K562 (cell line): Measurements from ENCODE around the gene TENM4. TPM values are rescaled to one million over a fixed set of nuclear protein-coding genes. Genes with fewer than 3 reads are reported as not detected.

Source experiments
- ATAC-seq: fragments of 200-7000 bp; cut with Tn5 transposase; 3 replicates; pipeline ENCODE4 v1.9.1; 2020; ENCODE audit warnings: moderate library complexity
- BruUV-seq: library from RNA; stranded (reverse); fragments of 400-500 nt; replicated peaks from 2 replicates; lab custom pipeline; 2021; lab: Mats Ljungman, UMichigan
- CTCF ChIA-PET: fragments of 300-600 bp; formaldehyde crosslinking; extraction: SDS; loops from one replicate; lab custom pipeline; 2021; ENCODE audit warnings: low intra/inter-chr PET ratio; lab: Yijun Ruan, JAX
- POLR2A ChIA-PET: fragments of 300-600, 350-650 bp; sonication (Branson Sonifier 250); formaldehyde crosslinking; extraction: SDS; loops from one replicate; lab custom pipeline; 2021; ENCODE audit warnings: antibody characterized with exemption, inconsistent platforms; lab: Yijun Ruan, JAX
- DNase-seq, 4 experiments: peaks; one replicate each; pipeline versions ENCODE4 v3.0.0 to v3.0.0-alpha.2; 2011 to 2018; ENCODE audit warnings: low spot score in 3 of 4, mixed read lengths in 3 of 4; ENCODE audit errors: extremely low read depth in 1 of 4
- FAIRE-seq: peaks from 2 replicates; lab custom pipeline; 2011; peaks lifted over from hg19 to GRCh38; lab: Jason Lieb, UNC
- H2AFZ ChIP-seq: 2 replicates; pipeline ENCODE4 v1.6.0; 2011; ENCODE audit warnings: low read depth, low read length, control low read depth, inconsistent platforms
- H3K27ac ChIP-seq: fragments of 200-600 bp; 3 replicates; pipeline ENCODE4 v1.8.0; 2011; ENCODE audit warnings: low read depth, mild to moderate bottlenecking, control low read depth, inconsistent platforms, low read length, moderate library complexity, mixed read lengths; ENCODE audit errors: extremely low read depth
- H3K27me3 ChIP-seq, 2 experiments: fragments of 300-600 bp in 1 of 2; 2 replicates in 1 of 2; 3 replicates in 1 of 2; pipeline versions ENCODE4 v1.6.0 to v1.8.0; 2011; ENCODE audit warnings: inconsistent platforms in 2 of 2, low read length in 2 of 2, mild to moderate bottlenecking in 1 of 2, mixed read lengths in 1 of 2, moderate library complexity in 1 of 2; ENCODE audit not compliant: control insufficient read depth in 2 of 2, insufficient read depth in 2 of 2
- H3K36me3 ChIP-seq: fragments of 300-600 bp; 3 replicates; pipeline ENCODE4 v1.8.0; 2011; ENCODE audit warnings: mild to moderate bottlenecking, low read length, inconsistent platforms; ENCODE audit not compliant: control insufficient read depth, insufficient read depth
- H3K4me1 ChIP-seq, 2 experiments: fragments of 200-600 bp in 1 of 2; replicated peaks in 1 of 2; 2 replicates in 1 of 2; 3 replicates in 1 of 2; pipeline versions ENCODE4 v1.5.1 to v1.8.0; 2011; ENCODE audit warnings: inconsistent platforms in 2 of 2, low read length in 2 of 2, mild to moderate bottlenecking in 1 of 2, mixed read lengths in 1 of 2, moderate library complexity in 1 of 2; ENCODE audit not compliant: control insufficient read depth in 2 of 2, insufficient read depth in 2 of 2
- H3K4me2 ChIP-seq: 2 replicates; pipeline ENCODE4 v1.6.1; 2011; ENCODE audit warnings: low read length, control low read depth, inconsistent platforms, mixed read lengths; ENCODE audit not compliant: insufficient read depth
- H3K4me3 ChIP-seq: fragments of 200-600 bp; sonication (generic), shearing (Covaris generic); 2 replicates; pipeline ENCODE4 v1.5.1; 2016; ENCODE audit warnings: control low read depth, inconsistent platforms
- H3K79me2 ChIP-seq: fragments of 200-600 bp; 3 replicates; pipeline ENCODE4 v1.8.0; 2011; ENCODE audit warnings: low read length, inconsistent platforms; ENCODE audit not compliant: control insufficient read depth, insufficient read depth
- H3K9ac ChIP-seq, 2 experiments: 2 replicates each; pipeline versions ENCODE4 v1.6.0 to v1.6.1; 2011; ENCODE audit warnings: low read depth in 2 of 2, low read length in 2 of 2, control low read depth in 1 of 2, inconsistent platforms in 1 of 2, mild to moderate bottlenecking in 1 of 2, mixed read lengths in 1 of 2; ENCODE audit not compliant: insufficient read depth in 1 of 2
- H3K9me1 ChIP-seq: one replicate; pipeline ENCODE4 v1.6.0; 2011; ENCODE audit warnings: inconsistent platforms, mild to moderate bottlenecking, low read length, moderate library complexity; ENCODE audit not compliant: control insufficient read depth, insufficient read depth
- H3K9me3 ChIP-seq: replicated peaks from 2 replicates; pipeline ENCODE4 v1.5.1; 2011; ENCODE audit warnings: low read depth, low read length, inconsistent platforms; ENCODE audit not compliant: control insufficient read depth, insufficient read depth
- H4K20me1 ChIP-seq: replicated peaks from 2 replicates; pipeline ENCODE4 v1.6.1; 2011; ENCODE audit warnings: low read length, inconsistent platforms, mixed read lengths; ENCODE audit not compliant: control insufficient read depth, insufficient read depth
- CREB3L1 ChIP-seq: fragments of 450-650 bp; IDR thresholded peaks from 2 replicates; pipeline ENCODE4 v1.6.1; 2014; ENCODE audit warnings: low read depth, mild to moderate bottlenecking, moderate library complexity, borderline replicate concordance
- ELF4 ChIP-seq: fragments of 450-650 bp; formaldehyde crosslinking; IDR thresholded peaks from 2 replicates; pipeline ENCODE4 v1.4.0; 2022; ENCODE audit warnings: missing genetic modification characterization
- MCM2 ChIP-seq: fragments of 450-650 bp; IDR thresholded peaks from 2 replicates; pipeline ENCODE4 v1.6.1; 2017; ENCODE audit warnings: low read depth, mild to moderate bottlenecking
- POLR2H ChIP-seq: IDR thresholded peaks from 2 replicates; pipeline ENCODE4 v1.6.1; 2016; ENCODE audit warnings: missing genetic modification characterization, low read depth, mild to moderate bottlenecking, control low read depth, missing compliant biosample characterization, moderate library complexity
- WGBS: fragments of 100-300 bp; shearing (Covaris generic); methylation state at CpG from one replicate; pipeline ENCODE4 v1.1.6; 2016; ENCODE audit warnings: low coverage, mixed read lengths; ENCODE audit not compliant: insufficient coverage; ENCODE audit errors: missing lambda C conversion rate; 5-methylcytosine and 5-hydroxymethylcytosine counted together
- in situ Hi-C: fragments of 300-500 bp; cut with MboI; formaldehyde crosslinking; loops from 4 replicates; pipeline ENCODE4 v1.15.0; 2018; ENCODE audit warnings: inconsistent platforms, mixed read lengths
- intact Hi-C: fragments of 100-400 bp; cut with micrococcal nuclease; formaldehyde crosslinking; loops from 2 replicates; pipeline ENCODE4 v1.14.2; 2022
- polyA plus RNA-seq, 8 experiments: library from polyadenylated mRNA; depleted of rRNA in 4 of 8; stranded (reverse) in 5 of 8; unstranded in 3 of 8; fragments of >200 nt; fragmentation: Nextera tagmentation in 2 of 8; fragmentation: Illumina TruSeq in 1 of 8; extraction: Ambion mirVana in 2 of 8; extraction: Trizol in 1 of 8; gene quantifications; 2 replicates each; pipeline versions ENCODE4 v1.2.1 to v1.2.3, GENCODE V29; 2011 to 2014; ENCODE audit warnings: inconsistent platforms in 1 of 8, missing spikeins in 1 of 8
- total RNA-seq, 7 experiments: library from RNA; depleted of rRNA in 6 of 7; stranded (reverse); fragments of >200 nt in 6 of 7; fragmentation: Illumina TruSeq in 2 of 7; extraction: Trizol in 2 of 7; gene quantifications; 2 replicates each; pipeline versions ENCODE4 v1.2.1 to v1.2.3, GENCODE V29; 2011 to 2021; ENCODE audit warnings: low replicate concordance in 1 of 7
- TF ChIP-seq, protein P1 (sequence below): fragments of 450-650 bp; IDR thresholded peaks from 2 replicates; pipeline ENCODE4 v1.6.1; 2017; ENCODE audit warnings: antibody characterized with exemption, mild to moderate bottlenecking

The TENM4 gene
- total and polyA plus RNA-seq, 9 of the 15 experiments (the other 6 are each of a cell fraction or from before 2014, with no cell fraction given): 0.16 TPM; not detected in 8

DNA sequence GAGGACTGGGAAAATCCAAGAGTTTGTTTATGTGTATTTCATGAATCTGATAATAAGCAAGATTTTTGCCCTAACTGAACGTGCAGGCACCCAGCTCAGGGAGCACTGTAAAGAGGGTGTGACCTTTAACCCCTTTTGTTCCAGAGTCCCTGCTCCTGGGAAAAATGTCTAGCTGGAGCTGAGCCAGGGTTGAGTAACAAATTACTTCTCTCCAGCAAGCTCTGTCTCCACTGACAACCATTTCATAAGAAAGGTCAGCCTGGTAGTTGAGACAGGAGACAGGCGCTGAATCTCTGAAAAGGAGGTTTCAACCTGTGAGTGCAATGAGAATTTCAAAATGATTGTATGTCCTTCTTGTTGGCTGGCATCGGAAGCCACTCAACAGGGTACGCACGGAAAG, 709.8 kb downstream of the TENM4 start:
- Histone ChIP-seq H3K9ac (no peak overlapping the region), H2AFZ (no peak overlapping the region), H3K4me3 (no peak overlapping the region), H3K36me3 (no peaks in the 10 kb centered on the region), H3K9me3 (no peaks in the 10 kb centered on the region)
- intact Hi-C loops: no loop called here
- CTCF ChIA-PET: no interaction called here
- no TSS peak for BruUV-seq
- TF ChIP-seq ELF4 (CRISPR knock-in tag): no peak
- TF ChIP-seq, all 486 proteins: peak for 0
- H3K27me3 ChIP-seq: peaks cover 0 to 19% of the 10 kb centered on the region in 2 experiments; a peak in 1 of 5 replicates
- in situ Hi-C loops: no loop called here
- FAIRE-seq: no peak
- no peak overlapping the region for H3K27ac ChIP-seq
- 0% methylated on average over 5 of the region's 5 CpGs for WGBS
- POLR2A ChIA-PET: interaction anchor here (1.1 kb wide), 1 partner anchor 13 kb away, joined by 4 read pairs; no protein-coding TSS in a partner anchor
- no peak for DNase-seq
- H3K79me2 ChIP-seq: no peaks in the 10 kb centered on the region
- H3K9me1 ChIP-seq: no peaks in the 10 kb centered on the region
- H3K4me2 ChIP-seq: no peak overlapping the region
- no peaks in the 10 kb centered on the region for H3K4me1 ChIP-seq
- no peak for ATAC-seq
- H4K20me1 ChIP-seq: no peaks in the 10 kb centered on the region; the same call in 1 of the 2 replicates

DNA sequence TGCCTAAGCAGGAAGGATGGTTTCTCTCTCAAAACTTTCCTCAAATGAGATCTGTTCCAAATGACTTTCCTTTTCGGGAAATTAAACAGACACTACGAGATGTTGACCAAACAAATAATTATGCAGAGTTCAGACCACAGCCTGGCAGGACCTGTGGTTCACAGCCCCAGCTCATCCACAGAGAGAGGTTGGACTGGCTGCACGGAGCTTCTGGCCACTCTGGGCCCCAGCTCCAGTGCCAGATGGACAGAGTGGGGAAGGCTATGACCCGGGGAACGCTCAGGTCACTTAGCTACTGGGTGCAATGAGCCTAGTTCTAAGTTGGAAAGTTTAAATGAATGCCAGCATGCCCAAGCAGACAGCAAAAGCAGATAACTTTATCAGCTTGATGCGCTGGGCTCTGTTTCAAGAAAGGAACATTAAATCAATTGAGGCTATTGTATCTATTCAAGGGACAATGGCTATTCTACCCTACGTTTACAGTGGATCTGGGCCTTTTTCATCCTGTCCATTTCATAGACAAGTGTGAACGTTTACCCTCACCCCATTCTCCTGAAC, 710.5 kb downstream of the TENM4 start:
- H3K36me3 ChIP-seq: no peaks in the 10 kb centered on the region
- H3K27me3 ChIP-seq: peaks cover 0 to 19% of the 10 kb centered on the region in 2 experiments; a peak in 2 of 5 replicates
- H3K4me3 ChIP-seq: no peak overlapping the region
- under 1% methylated on average over 8 of the region's 8 CpGs for WGBS
- no TSS peak for BruUV-seq
- no peaks in the 10 kb centered on the region; the same call in 1 of the 2 replicates for H4K20me1 ChIP-seq
- ChIA-PET CTCF (no interaction called here), POLR2A (no interaction called here)
- H3K9me3 ChIP-seq: no peaks in the 10 kb centered on the region
- no peaks in the 10 kb centered on the region for H3K79me2 ChIP-seq
- intact Hi-C loops: no loop called here
- FAIRE-seq: no peak
- H3K9ac ChIP-seq: no peak overlapping the region
- no peak for DNase-seq
- in situ Hi-C loops: no loop called here
- H3K27ac ChIP-seq: no peak overlapping the region
- H2AFZ ChIP-seq: no peak overlapping the region
- no peaks in the 10 kb centered on the region for H3K4me1 ChIP-seq
- H3K4me2 ChIP-seq: no peak overlapping the region
- ATAC-seq: no peak
- no peaks in the 10 kb centered on the region for H3K9me1 ChIP-seq
- no peak for TF ChIP-seq MCM2
- TF ChIP-seq POLR2H (tag): no peak
- TF ChIP-seq CREB3L1: no peak
- TF ChIP-seq, protein P1, sequence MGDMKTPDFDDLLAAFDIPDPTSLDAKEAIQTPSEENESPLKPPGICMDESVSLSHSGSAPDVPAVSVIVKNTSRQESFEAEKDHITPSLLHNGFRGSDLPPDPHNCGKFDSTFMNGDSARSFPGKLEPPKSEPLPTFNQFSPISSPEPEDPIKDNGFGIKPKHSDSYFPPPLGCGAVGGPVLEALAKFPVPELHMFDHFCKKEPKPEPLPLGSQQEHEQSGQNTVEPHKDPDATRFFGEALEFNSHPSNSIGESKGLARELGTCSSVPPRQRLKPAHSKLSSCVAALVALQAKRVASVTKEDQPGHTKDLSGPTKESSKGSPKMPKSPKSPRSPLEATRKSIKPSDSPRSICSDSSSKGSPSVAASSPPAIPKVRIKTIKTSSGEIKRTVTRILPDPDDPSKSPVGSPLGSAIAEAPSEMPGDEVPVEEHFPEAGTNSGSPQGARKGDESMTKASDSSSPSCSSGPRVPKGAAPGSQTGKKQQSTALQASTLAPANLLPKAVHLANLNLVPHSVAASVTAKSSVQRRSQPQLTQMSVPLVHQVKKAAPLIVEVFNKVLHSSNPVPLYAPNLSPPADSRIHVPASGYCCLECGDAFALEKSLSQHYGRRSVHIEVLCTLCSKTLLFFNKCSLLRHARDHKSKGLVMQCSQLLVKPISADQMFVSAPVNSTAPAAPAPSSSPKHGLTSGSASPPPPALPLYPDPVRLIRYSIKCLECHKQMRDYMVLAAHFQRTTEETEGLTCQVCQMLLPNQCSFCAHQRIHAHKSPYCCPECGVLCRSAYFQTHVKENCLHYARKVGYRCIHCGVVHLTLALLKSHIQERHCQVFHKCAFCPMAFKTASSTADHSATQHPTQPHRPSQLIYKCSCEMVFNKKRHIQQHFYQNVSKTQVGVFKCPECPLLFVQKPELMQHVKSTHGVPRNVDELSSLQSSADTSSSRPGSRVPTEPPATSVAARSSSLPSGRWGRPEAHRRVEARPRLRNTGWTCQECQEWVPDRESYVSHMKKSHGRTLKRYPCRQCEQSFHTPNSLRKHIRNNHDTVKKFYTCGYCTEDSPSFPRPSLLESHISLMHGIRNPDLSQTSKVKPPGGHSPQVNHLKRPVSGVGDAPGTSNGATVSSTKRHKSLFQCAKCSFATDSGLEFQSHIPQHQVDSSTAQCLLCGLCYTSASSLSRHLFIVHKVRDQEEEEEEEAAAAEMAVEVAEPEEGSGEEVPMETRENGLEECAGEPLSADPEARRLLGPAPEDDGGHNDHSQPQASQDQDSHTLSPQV: no peak
